KMS-11 (cell line): Measurements from ENCODE around the gene ZNF516.

Source experiments
- H2AFZ ChIP-seq: fragments of 200-600 bp; sonication (generic); 2 replicates; pipeline ENCODE4 v1.6.1; 2016; ENCODE audit warnings: antibody characterized with exemption, mixed run types, low read depth
- H3K27ac ChIP-seq: fragments of 200-600 bp; sonication (generic); 2 replicates; pipeline ENCODE4 v1.6.1; 2016; ENCODE audit warnings: mild to moderate bottlenecking, mixed run types
- H3K27me3 ChIP-seq: fragments of 200-600 bp; sonication (generic); 2 replicates; pipeline ENCODE4 v1.6.1; 2017; ENCODE audit warnings: mild to moderate bottlenecking, low read depth, mixed run types, moderate library complexity; ENCODE audit not compliant: insufficient read depth
- H3K36me3 ChIP-seq: fragments of 200-600 bp; sonication (generic); 2 replicates; pipeline ENCODE4 v1.6.1; 2017; ENCODE audit warnings: mild to moderate bottlenecking, mixed run types; ENCODE audit not compliant: insufficient read depth
- H3K4me1 ChIP-seq: fragments of 200-600 bp; sonication (generic); 2 replicates; pipeline ENCODE4 v1.6.1; 2016; ENCODE audit warnings: mild to moderate bottlenecking, low read depth, mixed run types; ENCODE audit not compliant: poor library complexity, severe bottlenecking
- H3K4me2 ChIP-seq: fragments of 200-600 bp; sonication (generic); 2 replicates; pipeline ENCODE4 v1.7.0; 2016; ENCODE audit warnings: mild to moderate bottlenecking, mixed run types
- H3K4me3 ChIP-seq: fragments of 200-600 bp; sonication (generic); IDR thresholded peaks from 2 replicates; pipeline ENCODE4 v1.6.1; 2017; ENCODE audit warnings: low read depth, low read length, mixed read lengths; ENCODE audit not compliant: insufficient read depth
- H3K79me2 ChIP-seq: fragments of 200-600 bp; sonication (generic); 2 replicates; pipeline ENCODE4 v1.6.1; 2016; ENCODE audit warnings: low read depth, mixed run types; ENCODE audit not compliant: insufficient read depth
- H3K9ac ChIP-seq: fragments of 200-600 bp; sonication (generic); 2 replicates; pipeline ENCODE4 v1.6.1; 2016; ENCODE audit warnings: mild to moderate bottlenecking, mixed run types
- H4K20me1 ChIP-seq: fragments of 200-600 bp; sonication (generic); 2 replicates; pipeline ENCODE4 v1.6.1; 2016; ENCODE audit warnings: mild to moderate bottlenecking, mixed run types; ENCODE audit not compliant: insufficient read depth
- CTCF ChIP-seq: fragments of 200-600 bp; sonication (generic); conservative IDR thresholded peaks from 2 replicates; pipeline ENCODE4 v1.6.1; 2017; ENCODE audit warnings: low read depth, mild to moderate bottlenecking, antibody characterized with exemption, low read length, moderate library complexity, mixed read lengths

The ZNF516 gene

GRCh38 chr18:76347341-76347740 is 147.7 kb downstream of the ZNF516 start:
- Histone ChIP-seq H4K20me1 (no peaks in the 10 kb centered on the region), H3K4me1 (no peaks in the 10 kb centered on the region), H2AFZ (no peak overlapping the region), H3K36me3 (no peaks in the 10 kb centered on the region), H3K4me2 (no peak overlapping the region), H3K4me3 (no peak overlapping the region), H3K9ac (no peak overlapping the region), H3K27ac (no peak overlapping the region), H3K27me3 (no peaks in the 10 kb centered on the region), H3K79me2 (no peaks in the 10 kb centered on the region)
- TF ChIP-seq CTCF = no peak

- TF ChIP-seq CTCF = no peak
- H3K4me1 ChIP-seq = no peaks in the 10 kb centered on the region
- no peak overlapping the region for H3K4me3 ChIP-seq
- no peak overlapping the region for H3K9ac ChIP-seq
- H3K27me3 ChIP-seq = no peaks in the 10 kb centered on the region
- H3K4me2 ChIP-seq = no peak overlapping the region
- no peaks in the 10 kb centered on the region for H4K20me1 ChIP-seq
- no peaks in the 10 kb centered on the region for H3K36me3 ChIP-seq
- no peak overlapping the region for H2AFZ ChIP-seq
- H3K79me2 ChIP-seq = no peaks in the 10 kb centered on the region
- H3K27ac ChIP-seq = no peak overlapping the region
Observed at GRCh38 chr18:76346490-76347130, 148.4 kb downstream of the ZNF516 start.

- H3K79me2 ChIP-seq = no peaks in the 10 kb centered on the region
- no peaks in the 10 kb centered on the region for H3K4me1 ChIP-seq
- no peak overlapping the region for H3K9ac ChIP-seq
- H3K27me3 ChIP-seq = no peaks in the 10 kb centered on the region
- no peak overlapping the region for H3K4me3 ChIP-seq
- no peak overlapping the region for H2AFZ ChIP-seq
- H3K36me3 ChIP-seq = no peaks in the 10 kb centered on the region
- H3K4me2 ChIP-seq = no peak overlapping the region
- H4K20me1 ChIP-seq = no peaks in the 10 kb centered on the region
- TF ChIP-seq CTCF = no peak
- H3K27ac ChIP-seq = no peak overlapping the region
Observed at GRCh38 chr18:76345901-76346300, 149.1 kb downstream of the ZNF516 start.

GRCh38 chr18:76343938-76344569 is 151.0 kb downstream of the ZNF516 start:
- no peak for TF ChIP-seq CTCF
- no peak overlapping the region for H3K4me2 ChIP-seq
- no peaks in the 10 kb centered on the region for H3K79me2 ChIP-seq
- H2AFZ ChIP-seq = no peak overlapping the region
- no peaks in the 10 kb centered on the region for H4K20me1 ChIP-seq
- H3K9ac ChIP-seq = no peak overlapping the region
- H3K27ac ChIP-seq = no peak overlapping the region
- no peaks in the 10 kb centered on the region for H3K27me3 ChIP-seq
- no peaks in the 10 kb centered on the region for H3K4me1 ChIP-seq
- no peaks in the 10 kb centered on the region for H3K36me3 ChIP-seq
- H3K4me3 ChIP-seq = no peak overlapping the region
